Memory B cell (primary cell): ENCODE results near the gene MIER1.
A peak's percentile ranks its signal among the peaks of the same experiment; 100 is the strongest.

Experiments used
- ATAC-seq: fragments of 150-1000 bp; cut with Tn5 transposase; 2 replicates; pipeline ENCODE4 v1.10.0; 2021; ENCODE audit warnings: low read depth, mild to moderate bottlenecking, moderate library complexity
- DNase-seq, 2 donors: peaks; one replicate each; pipeline ENCODE4 v3.0.0; 2022; ENCODE audit warnings: low spot score in 2 of 2
- H3K27ac Mint-ChIP-seq: one replicate; pipeline ENCODE4 v1.8.0; 2022; ENCODE audit warnings: mild to moderate bottlenecking, moderate library complexity, mixed read lengths
- H3K27me3 Mint-ChIP-seq: one replicate; pipeline ENCODE4 v1.8.0; 2022; ENCODE audit warnings: mixed read lengths
- H3K36me3 Mint-ChIP-seq: one replicate; pipeline ENCODE4 v1.8.0; 2022; ENCODE audit warnings: mild to moderate bottlenecking, mixed read lengths
- H3K4me1 Mint-ChIP-seq: one replicate; pipeline ENCODE4 v1.8.0; 2022; ENCODE audit warnings: mixed read lengths
- H3K4me3 Mint-ChIP-seq: one replicate; pipeline ENCODE4 v1.8.0; 2022; ENCODE audit warnings: mild to moderate bottlenecking, moderate library complexity, mixed read lengths
- H3K9me3 Mint-ChIP-seq: one replicate; pipeline ENCODE4 v1.8.0; 2022; ENCODE audit warnings: mixed read lengths

Gene MIER1

GRCh38 chr1:66929691-66929998, 4.9 kb downstream of the MIER1 start:
- ATAC-seq (no peak), DNase-seq (no peak)
- no peaks in the 10 kb centered on the region for H3K9me3 Mint-ChIP-seq
- peak overlapping the region; percentile 93 for H3K4me3 Mint-ChIP-seq
- H3K27me3 Mint-ChIP-seq, result no peaks in the 10 kb centered on the region
- peak overlapping the region; percentile 89 for H3K27ac Mint-ChIP-seq
- H3K36me3 Mint-ChIP-seq, result no peaks in the 10 kb centered on the region
- H3K4me1 Mint-ChIP-seq, result peaks cover 21% of the 10 kb centered on the region

- Mint-ChIP-seq H3K27ac (peak overlapping the region; percentile 89), H3K27me3 (no peaks in the 10 kb centered on the region), H3K4me1 (peaks cover 21% of the 10 kb centered on the region), H3K9me3 (no peaks in the 10 kb centered on the region), H3K36me3 (no peaks in the 10 kb centered on the region), H3K4me3 (peak overlapping the region; percentile 93)
- peak; percentile 95 to 97 for DNase-seq
- ATAC-seq, result peak; percentile 72
These were observed 5.4 kb downstream of the MIER1 start for GRCh38 chr1:66929999-66930822.

GRCh38 chr1:66930823-66931174, 6.0 kb downstream of the MIER1 start:
- ATAC-seq, result no peak
- Mint-ChIP-seq H3K27ac (peak overlapping the region; percentile 89), H3K9me3 (no peaks in the 10 kb centered on the region), H3K4me3 (peak overlapping the region; percentile 93), H3K4me1 (peaks cover 21% of the 10 kb centered on the region), H3K36me3 (no peaks in the 10 kb centered on the region), H3K27me3 (no peaks in the 10 kb centered on the region)
- no peak for DNase-seq

DNA sequence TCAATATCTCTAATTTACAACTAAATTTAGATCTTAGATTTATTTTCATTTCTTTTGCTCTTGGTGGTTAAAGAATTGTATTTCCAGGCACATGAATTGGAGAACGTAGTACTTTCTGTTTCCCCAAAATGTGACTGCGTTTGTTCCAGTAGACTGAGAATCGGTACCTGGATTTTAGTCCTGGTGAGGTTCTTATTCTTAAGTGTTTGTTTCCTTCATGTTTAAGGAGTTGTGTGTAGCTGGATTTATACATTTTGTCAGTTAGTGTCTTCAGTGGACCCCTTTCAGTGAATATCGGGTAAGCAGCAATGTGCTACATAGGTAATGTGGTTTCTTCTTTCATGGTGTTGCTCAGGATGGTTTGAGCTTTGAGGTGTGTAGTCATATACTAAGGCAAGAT, 6.8 kb downstream of the MIER1 start:
- ATAC-seq (no peak), DNase-seq (no peak)
- Mint-ChIP-seq H3K9me3 (no peaks in the 10 kb centered on the region), H3K4me1 (peaks cover 21% of the 10 kb centered on the region), H3K27ac (peak overlapping the region; percentile 89), H3K36me3 (peaks cover 2% of the 10 kb centered on the region), H3K4me3 (peak overlapping the region; percentile 93), H3K27me3 (no peaks in the 10 kb centered on the region)

DNA sequence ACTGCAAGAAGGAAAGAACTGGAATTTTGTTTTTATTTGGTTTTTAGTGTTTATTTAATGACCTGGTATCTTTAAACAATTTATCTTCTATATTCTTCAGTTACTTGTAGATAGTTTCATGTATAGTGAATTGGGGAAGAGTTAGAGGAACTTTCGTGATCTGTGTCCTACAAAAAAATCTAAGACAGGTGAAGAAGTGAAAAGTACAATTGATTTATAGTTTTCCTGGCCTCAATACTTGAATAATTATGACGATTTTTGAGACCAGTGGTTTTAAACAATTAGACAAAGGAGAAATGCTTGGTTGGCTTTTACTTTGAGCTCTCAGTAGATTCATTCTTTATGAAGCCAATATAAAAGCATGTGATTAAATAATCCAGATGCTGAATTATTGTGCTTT, 7.5 kb downstream of the MIER1 start:
- Mint-ChIP-seq H3K27me3 (no peaks in the 10 kb centered on the region), H3K4me3 (peak overlapping the region; percentile 21), H3K36me3 (peaks cover 2% of the 10 kb centered on the region), H3K27ac (no peak overlapping the region), H3K4me1 (peaks cover 23% of the 10 kb centered on the region), H3K9me3 (no peaks in the 10 kb centered on the region)
- ATAC-seq (no peak), DNase-seq (no peak)

- Mint-ChIP-seq H3K4me3 (peak overlapping the region; percentile 25), H3K27ac (no peak overlapping the region), H3K4me1 (peaks cover 30% of the 10 kb centered on the region), H3K9me3 (no peaks in the 10 kb centered on the region), H3K27me3 (no peaks in the 10 kb centered on the region), H3K36me3 (peaks cover 2% of the 10 kb centered on the region)
- ATAC-seq (no peak), DNase-seq (no peak)
These were observed 9.3 kb downstream of the MIER1 start for GRCh38 chr1:66933887-66934700.

GRCh38 chr1:66937529-66938234, 12.9 kb downstream of the MIER1 start:
- DNase-seq, result no peak
- no peak overlapping the region for H3K4me3 Mint-ChIP-seq
- H3K4me1 Mint-ChIP-seq, result peaks cover 22% of the 10 kb centered on the region
- ATAC-seq, result no peak
- no peaks in the 10 kb centered on the region for H3K27me3 Mint-ChIP-seq
- no peaks in the 10 kb centered on the region for H3K9me3 Mint-ChIP-seq
- H3K36me3 Mint-ChIP-seq, result peaks cover 6% of the 10 kb centered on the region
- no peak overlapping the region for H3K27ac Mint-ChIP-seq

DNA sequence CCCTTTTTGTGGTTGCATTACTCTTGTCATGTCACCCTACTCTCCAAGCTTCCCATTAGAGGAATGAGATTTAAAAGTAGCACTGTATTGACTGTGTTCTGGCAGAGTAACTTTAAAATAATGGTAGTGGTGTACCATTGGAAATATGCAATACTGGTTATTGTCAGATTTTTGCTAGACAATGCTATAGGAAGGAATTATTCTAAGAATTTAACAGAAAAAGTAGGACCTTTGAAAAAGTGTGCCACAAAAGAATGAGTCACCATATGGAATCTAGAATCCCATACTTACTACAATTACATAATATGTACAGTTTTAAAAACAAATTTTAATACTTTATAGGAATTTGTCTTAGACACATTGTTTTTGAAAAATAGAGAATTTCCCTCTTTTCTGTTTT, 13.8 kb downstream of the MIER1 start:
- H3K4me3 Mint-ChIP-seq, result no peak overlapping the region
- peaks cover 8% of the 10 kb centered on the region for H3K36me3 Mint-ChIP-seq
- no peaks in the 10 kb centered on the region for H3K9me3 Mint-ChIP-seq
- H3K27me3 Mint-ChIP-seq, result no peaks in the 10 kb centered on the region
- peaks cover 22% of the 10 kb centered on the region for H3K4me1 Mint-ChIP-seq
- no peak overlapping the region for H3K27ac Mint-ChIP-seq
- no peak for DNase-seq
- ATAC-seq, result no peak

GRCh38 chr1:66940981-66941380, 16.2 kb downstream of the MIER1 start:
- DNase-seq, result no peak
- Mint-ChIP-seq H3K4me3 (no peak overlapping the region), H3K4me1 (peaks cover 20% of the 10 kb centered on the region), H3K27ac (no peak overlapping the region), H3K27me3 (no peaks in the 10 kb centered on the region), H3K9me3 (no peaks in the 10 kb centered on the region), H3K36me3 (peaks cover 9% of the 10 kb centered on the region)
- no peak for ATAC-seq

DNA sequence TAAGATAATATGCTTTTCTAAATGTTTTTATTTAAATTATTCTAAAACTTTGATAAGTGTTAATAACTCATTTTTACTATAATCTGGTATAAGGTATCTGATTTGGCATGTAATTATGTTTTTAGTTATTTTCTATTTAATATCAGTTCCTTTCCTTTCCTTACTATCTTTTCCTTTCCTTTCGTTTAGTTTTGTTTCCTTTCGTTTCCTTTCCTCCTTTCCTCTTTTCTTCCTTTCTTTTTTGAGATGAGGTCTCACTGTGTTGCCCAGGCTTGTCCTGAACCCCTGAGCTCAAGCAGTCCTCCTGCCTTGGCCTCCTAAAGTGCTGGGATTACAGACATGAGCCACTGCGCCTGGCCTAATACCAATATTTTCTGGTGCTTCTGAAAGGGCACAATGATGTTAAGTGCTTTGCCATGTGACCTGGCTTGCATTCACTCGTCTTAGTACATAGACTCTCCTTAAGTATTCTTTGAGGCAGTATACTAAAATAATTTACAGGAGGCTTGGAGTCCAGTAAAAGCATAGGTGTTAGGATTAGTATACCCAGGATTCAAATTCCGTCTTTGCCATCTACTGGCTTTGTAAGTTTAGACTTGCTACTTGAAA, 18.7 kb downstream of the MIER1 start:
- H3K4me3 Mint-ChIP-seq, result no peak overlapping the region
- peaks cover 24% of the 10 kb centered on the region for H3K4me1 Mint-ChIP-seq
- no peak for ATAC-seq
- H3K36me3 Mint-ChIP-seq, result peaks cover 23% of the 10 kb centered on the region
- no peaks in the 10 kb centered on the region for H3K9me3 Mint-ChIP-seq
- H3K27ac Mint-ChIP-seq, result peak overlapping the region; percentile 83
- no peaks in the 10 kb centered on the region for H3K27me3 Mint-ChIP-seq
- no peak for DNase-seq

- Mint-ChIP-seq H3K27me3 (no peaks in the 10 kb centered on the region), H3K4me1 (peaks cover 17% of the 10 kb centered on the region), H3K9me3 (no peaks in the 10 kb centered on the region), H3K4me3 (no peak overlapping the region), H3K36me3 (peaks cover 25% of the 10 kb centered on the region), H3K27ac (no peak overlapping the region)
- DNase-seq (no peak), ATAC-seq (no peak)
These were observed 19.8 kb downstream of the MIER1 start for GRCh38 chr1:66944330-66945274.

- Mint-ChIP-seq H3K27me3 (no peaks in the 10 kb centered on the region), H3K9me3 (no peaks in the 10 kb centered on the region), H3K27ac (no peak overlapping the region), H3K4me3 (no peak overlapping the region), H3K36me3 (peaks cover 23% of the 10 kb centered on the region), H3K4me1 (peaks cover 17% of the 10 kb centered on the region)
- DNase-seq (no peak), ATAC-seq (no peak)
These were observed 20.5 kb downstream of the MIER1 start for GRCh38 chr1:66945316-66945715.

DNA sequence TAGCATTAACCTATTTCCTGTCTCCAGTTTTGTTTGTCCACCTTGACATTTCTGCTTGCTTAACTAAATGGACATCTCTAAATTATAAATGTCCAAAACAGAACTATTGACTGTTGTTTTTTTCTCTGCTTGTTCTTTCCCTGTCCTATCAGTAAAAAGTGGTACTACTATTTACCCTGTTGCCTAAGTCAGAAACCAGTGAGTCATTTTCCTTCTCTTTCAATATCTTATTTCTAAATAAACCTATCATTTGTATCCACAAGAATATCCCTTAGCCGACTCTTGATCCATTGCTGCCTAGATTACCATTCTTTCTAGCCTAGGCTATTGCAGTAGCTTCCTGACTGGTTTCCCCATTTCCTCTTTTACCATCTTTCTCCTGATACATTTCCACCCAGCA, 22.5 kb downstream of the MIER1 start:
- ATAC-seq, result no peak
- DNase-seq, result no peak
- no peak overlapping the region for H3K27ac Mint-ChIP-seq
- peaks cover 30% of the 10 kb centered on the region for H3K36me3 Mint-ChIP-seq
- no peak overlapping the region for H3K4me3 Mint-ChIP-seq
- H3K9me3 Mint-ChIP-seq, result no peaks in the 10 kb centered on the region
- no peaks in the 10 kb centered on the region for H3K27me3 Mint-ChIP-seq
- H3K4me1 Mint-ChIP-seq, result peaks cover 19% of the 10 kb centered on the region
